Activated gamma-delta T cell treated with anti-CD3 and anti-CD28 coated beads, Interleukin-2, amount 50 U/mL, for 16 hours (primary cell): ENCODE results near the gene SLC66A1.
"Not testable (repeated sequence)": the region's sequence is repeated elsewhere in the genome, so short reads cannot be mapped to it uniquely, and the experiment has no call there.

Source experiments
- DNase-seq: peaks from one replicate; pipeline ENCODE4 v3.0.0-alpha.2; 2020; ENCODE audit warnings: low read depth

SLC66A1 gene

GRCh38 chr1:19311931-19312781 lies at the start of gene SLC66A1, which contains the start of gene AKR7A2:
Gene SLC66A1, plus strand, starts transcription at chr1:19312326. Its CDS starts 5,352 bp downstream, at chr1:19317678.
Gene AKR7A2, minus strand, starts transcription at chr1:19312144. Its CDS starts 20 bp downstream, at chr1:19312124.
- peak; percentile 79 for DNase-seq

GRCh38 chr1:19262744-19263143 lies 49.4 kb upstream of the SLC66A1 start:
- no peak for DNase-seq

- no peak for DNase-seq
These were observed 43.7 kb upstream of the SLC66A1 start for GRCh38 chr1:19268445-19268844.

- DNase-seq, result not testable (repeated sequence)
These were observed 42.4 kb upstream of the SLC66A1 start for GRCh38 chr1:19269427-19270342.

GRCh38 chr1:19270343-19270730 lies 41.8 kb upstream of the SLC66A1 start:
- not testable (repeated sequence) for DNase-seq

GRCh38 chr1:19272064-19272463 lies 40.1 kb upstream of the SLC66A1 start:
- DNase-seq, result no peak

- DNase-seq, result no peak
These were observed 38.9 kb upstream of the SLC66A1 start for GRCh38 chr1:19273106-19273843.

- DNase-seq, result not testable (repeated sequence)
These were observed 38.1 kb upstream of the SLC66A1 start for GRCh38 chr1:19273844-19274531.

GRCh38 chr1:19274636-19275035 lies 37.5 kb upstream of the SLC66A1 start:
- no peak for DNase-seq

- DNase-seq, result no peak
These were observed 28.2 kb upstream of the SLC66A1 start for GRCh38 chr1:19283891-19284290.

- DNase-seq, result no peak
These were observed 27.2 kb upstream of the SLC66A1 start for GRCh38 chr1:19284881-19285280.

- not testable (repeated sequence) for DNase-seq
These were observed 26.8 kb upstream of the SLC66A1 start for GRCh38 chr1:19285366-19285765.

GRCh38 chr1:19285807-19286206 lies 26.3 kb upstream of the SLC66A1 start:
- not testable (repeated sequence) for DNase-seq

- no peak for DNase-seq
These were observed 24.5 kb upstream of the SLC66A1 start for GRCh38 chr1:19287436-19288185.

- peak; percentile 24 for DNase-seq
These were observed 23.5 kb upstream of the SLC66A1 start, which contains the start of gene AKR7A3 for GRCh38 chr1:19288324-19289241. Gene AKR7A3, minus strand, starts transcription at chr1:19288770. Its CDS starts 61 bp downstream, at chr1:19288709.

- DNase-seq, result no peak
These were observed 22.9 kb upstream of the SLC66A1 start for GRCh38 chr1:19289244-19289643.

GRCh38 chr1:19294638-19295037 lies 17.5 kb upstream of the SLC66A1 start:
- DNase-seq, result no peak

- DNase-seq, result no peak
These were observed 11.9 kb upstream of the SLC66A1 start for GRCh38 chr1:19300211-19300610.

GRCh38 chr1:19304081-19304480 lies 8.0 kb upstream of the SLC66A1 start:
- DNase-seq, result not testable (repeated sequence)
